ENCODE measurements around the gene CCL21. TPM values are rescaled to one million over a fixed set of nuclear protein-coding genes. Genes with fewer than 3 reads are reported as not detected.

CCL21 gene
- total RNA-seq, 2 experiments from 2014 or later = not detected

GRCh38 chr9:34659592-34660253 is 50.2 kb downstream of the CCL21 start:
- no peaks in the 10 kb centered on the region for H3K27me3 Mint-ChIP-seq
- H3K4me1 Mint-ChIP-seq = peaks cover 33% of the 10 kb centered on the region
- peaks cover 11% of the 10 kb centered on the region for H3K36me3 Mint-ChIP-seq (ENCODE audit: low read depth)
- CTCF ChIA-PET = interaction anchor here (0.6 to 9.6 kb wide), 3 partner anchors 12 to 23 kb away, joined by 4 to 125 read pairs (median 83); partner anchors contain the start of genes GALT, IL11RA and SIGMAR1
- no peak overlapping the region for H3K4me3 Mint-ChIP-seq
- no peak for DNase-seq
- POLR2A ChIA-PET = interaction anchor here (2.9 to 12.4 kb wide), 2 partner anchors 13 to 22 kb away, joined by 14 to 162 read pairs; partner anchors contain the start of genes GALT and SIGMAR1
- no peaks in the 10 kb centered on the region for H3K9me3 Mint-ChIP-seq
- no peak overlapping the region for H3K27ac Mint-ChIP-seq

Other genes with a start within 250 kb of the CCL21 start
- not detected for gene ENHO, start 187.1 kb downstream of the CCL21 start, total RNA-seq
- not detected for gene CNTFR, start 120.4 kb downstream of the CCL21 start, total RNA-seq
- 10 to 100 TPM; 32.4 to 32.6 TPM for gene RPP25L, start 98.0 kb downstream of the CCL21 start, total RNA-seq
- 100 to 1,000 TPM; 143 to 144 TPM for gene DCTN3, start 89.6 kb downstream of the CCL21 start, total RNA-seq
- gene ARID3C, start 81.1 kb downstream of the CCL21 start, total RNA-seq = under 1 TPM; 0.15 to 0.18 TPM
- 10 to 100 TPM; 53.3 to 55.5 TPM for gene SIGMAR1, start 72.3 kb downstream of the CCL21 start, total RNA-seq
- 10 to 100 TPM; 95.2 to 95.6 TPM for gene GALT, start 63.5 kb downstream of the CCL21 start, total RNA-seq
- 10 to 100 TPM; 51.5 to 54.0 TPM for gene IL11RA, start 58.0 kb downstream of the CCL21 start, total RNA-seq
- not detected for gene CCL27, start 47.5 kb downstream of the CCL21 start, total RNA-seq
- gene CCL19, start 18.9 kb downstream of the CCL21 start, total RNA-seq = not detected
- not detected for gene PHF24, start 248.1 kb upstream of the CCL21 start, total RNA-seq

All from activated CD4-positive, alpha-beta memory T cell treated with anti-CD3 and anti-CD28 coated beads, Interleukin-2, amount 10 ng/mL, durations not matched to agents 7 days and 5 days (primary cell).